HEK293T (cell line): ENCODE results near the gene CDK5.
A peak's percentile ranks its signal among the peaks of the same experiment; 100 is the strongest.

Source experiments
- CTCF ChIA-PET: fragments of 350-600 bp; formaldehyde crosslinking; extraction: SDS; loops from one replicate; lab custom pipeline; 2021; ENCODE audit warnings: antibody characterized with exemption, inconsistent platforms; lab: Yijun Ruan, JAX
- POLR2A ChIA-PET: fragments of 350-600 bp; formaldehyde crosslinking; extraction: SDS; loops from one replicate; lab custom pipeline; 2020; ENCODE audit warnings: antibody characterized with exemption, inconsistent platforms; lab: Yijun Ruan, JAX
- DNase-seq: peaks from one replicate; pipeline ENCODE4 v3.0.0; 2012; ENCODE audit warnings: mixed read lengths; ENCODE audit errors: extremely low spot score
- ARNT ChIP-seq: fragments of 450-650 bp; IDR thresholded peaks from 2 replicates; pipeline ENCODE4 v1.6.1; 2017; ENCODE audit warnings: mild to moderate bottlenecking
- BHLHE40 ChIP-seq: fragments of 450-650 bp; IDR thresholded peaks from 2 replicates; pipeline ENCODE4 v1.6.1; 2016; ENCODE audit warnings: mild to moderate bottlenecking, moderate library complexity, borderline replicate concordance
- CTBP1 ChIP-seq: fragments of 450-650 bp; IDR thresholded peaks from 2 replicates; pipeline ENCODE4 v1.6.1; 2016; ENCODE audit warnings: borderline replicate concordance
- ELF4 ChIP-seq: fragments of 450-650 bp; IDR thresholded peaks from 2 replicates; pipeline ENCODE4 v1.6.1; 2017; ENCODE audit warnings: antibody characterized with exemption
- FOXA1 ChIP-seq: fragments of 450-650 bp; IDR thresholded peaks from 2 replicates; pipeline ENCODE4 v1.6.1; 2016; ENCODE audit warnings: mild to moderate bottlenecking
- FOXM1 ChIP-seq: fragments of 450-650 bp; IDR thresholded peaks from 2 replicates; pipeline ENCODE4 v1.6.1; 2017; ENCODE audit warnings: mild to moderate bottlenecking, borderline replicate concordance
- HDGF ChIP-seq: fragments of 450-650 bp; IDR thresholded peaks from 2 replicates; pipeline ENCODE4 v1.6.1; 2017; ENCODE audit warnings: antibody characterized with exemption, borderline replicate concordance
- L3MBTL2 ChIP-seq: fragments of 450-650 bp; conservative IDR thresholded peaks from 2 replicates; pipeline ENCODE4 v1.6.1; 2016; ENCODE audit warnings: mild to moderate bottlenecking
- LEF1 ChIP-seq: fragments of 450-650 bp; IDR thresholded peaks from 2 replicates; pipeline ENCODE4 v1.6.1; 2017; ENCODE audit warnings: mild to moderate bottlenecking, borderline replicate concordance
- NFRKB ChIP-seq: fragments of 450-650 bp; IDR thresholded peaks from 2 replicates; pipeline ENCODE4 v1.6.1; 2016; ENCODE audit warnings: mild to moderate bottlenecking, moderate library complexity
- PKNOX1 ChIP-seq: fragments of 450-650 bp; IDR thresholded peaks from 2 replicates; pipeline ENCODE4 v1.6.1; 2016
- SP1 ChIP-seq: fragments of 450-650 bp; IDR thresholded peaks from 2 replicates; pipeline ENCODE4 v1.6.1; 2017
- SUZ12 ChIP-seq: fragments of 450-650 bp; IDR thresholded peaks from 2 replicates; pipeline ENCODE4 v1.6.1; 2016; ENCODE audit warnings: mild to moderate bottlenecking
- TARDBP ChIP-seq: fragments of 450-650 bp; IDR thresholded peaks from 2 replicates; pipeline ENCODE4 v1.6.1; 2016
- ZNF384 ChIP-seq: fragments of 450-650 bp; IDR thresholded peaks from 2 replicates; pipeline ENCODE4 v1.6.1; 2016

The CDK5 gene

GRCh38 chr7:151080067-151080521, 22.4 kb upstream of the CDK5 start:
- POLR2A ChIA-PET: interaction anchor here (0.8 to 4.7 kb wide), 21 partner anchors 8 to 172 kb away, joined by 3 to 38 read pairs (median 4); partner anchors contain the start of genes ABCB8, ABCF2, CDK5 and CHPF2
- DNase-seq: no peak
- CTCF ChIA-PET: interaction anchor here (1.1 kb wide), 1 partner anchor 31 kb away, joined by 4 read pairs; no protein-coding TSS in a partner anchor
- TF ChIP-seq SUZ12 (no peak), LEF1 (no peak), L3MBTL2 (no peak), ZNF384 (no peak), ARNT (no peak), BHLHE40 (no peak)

GRCh38 chr7:151079199-151079910, 21.7 kb upstream of the CDK5 start:
- ChIA-PET POLR2A (interaction anchor here (1.1 to 4.7 kb wide), 4 partner anchors 11 to 173 kb away, joined by 3 to 38 read pairs (median 8); partner anchors contain the start of genes ABCB8, CDK5 and SLC4A2), CTCF (no interaction called here)
- DNase-seq: no peak
- TF ChIP-seq FOXA1: no peak
- TF ChIP-seq LEF1: no peak
- TF ChIP-seq PKNOX1: no peak
- no peak for TF ChIP-seq BHLHE40
- TF ChIP-seq SUZ12: no peak
- no peak for TF ChIP-seq HDGF
- no peak for TF ChIP-seq CTBP1
- TF ChIP-seq SP1: no peak
- TF ChIP-seq NFRKB: no peak
- TF ChIP-seq FOXM1: no peak
- TF ChIP-seq ZNF384: no peak

- DNase-seq: no peak
These were observed 20.7 kb upstream of the CDK5 start for GRCh38 chr7:151078233-151079040.

GRCh38 chr7:151077705-151078232, 20.1 kb upstream of the CDK5 start:
- TF ChIP-seq HDGF: no peak
- TF ChIP-seq BHLHE40: no peak
- no peak for TF ChIP-seq ELF4
- no peak for TF ChIP-seq CTBP1
- TF ChIP-seq PKNOX1: no peak
- TF ChIP-seq FOXA1: no peak
- TF ChIP-seq LEF1: no peak
- no peak for TF ChIP-seq SP1
- TF ChIP-seq FOXM1: no peak
- no peak for TF ChIP-seq SUZ12
- no peak for TF ChIP-seq NFRKB
- TF ChIP-seq ARNT: no peak
- no peak for TF ChIP-seq L3MBTL2
- TF ChIP-seq ZNF384: no peak
- no peak for DNase-seq
- ChIA-PET POLR2A (interaction anchor here (0.6 to 4.7 kb wide), 6 partner anchors 8 to 49 kb away, joined by 3 to 38 read pairs (median 9); partner anchors contain the start of genes ABCB8, AGAP3, CDK5 and SLC4A2), CTCF (interaction anchor here (1.6 kb wide), 2 partner anchors 31 to 33 kb away, joined by 5 to 6 read pairs; no protein-coding TSS in a partner anchor)

More at GRCh38 chr7:151078233-151079040, 20.7 kb upstream of the CDK5 start:
- CTCF ChIA-PET: no interaction called here
- TF ChIP-seq SUZ12 (no peak), FOXM1 (no peak), NFRKB (no peak), LEF1 (no peak), SP1 (no peak), FOXA1 (no peak), TARDBP (no peak)
- POLR2A ChIA-PET: interaction anchor here (0.6 to 4.7 kb wide), 4 partner anchors 11 to 50 kb away, joined by 3 to 38 read pairs (median 7); partner anchors contain the start of genes ABCB8, CDK5 and SLC4A2

GRCh38 chr7:151076863-151077704, 19.4 kb upstream of the CDK5 start:
- ChIA-PET CTCF (interaction anchor here (0.6 to 1.6 kb wide), 5 partner anchors 10 to 133 kb away, joined by 4 to 6 read pairs (median 5); no protein-coding TSS in a partner anchor), POLR2A (interaction anchor here (1.4 to 4.7 kb wide), 5 partner anchors 9 to 49 kb away, joined by 5 to 38 read pairs (median 11); partner anchors contain the start of genes ABCB8, AGAP3, CDK5 and SLC4A2)
- peak; percentile 62 for DNase-seq
- TF ChIP-seq PKNOX1 (no peak), HDGF (peak; percentile 71; the same call in 1 of the 2 replicates)
